Testis (tissue), 3 donors: ENCODE data around the gene PCYOX1L. TPM values are rescaled to one million over a fixed set of nuclear protein-coding genes. Genes with fewer than 3 reads are reported as not detected.

ENCODE experiments used
- DNase-seq: peaks from one replicate; pipeline ENCODE4 v3.0.0-alpha.2; 2019
- H3K27ac ChIP-seq, 2 donors: fragments of 200-600 bp; sonication (generic); one replicate each; pipeline ENCODE4 v1.5.1; 2019
- H3K27me3 ChIP-seq: fragments of 200-600 bp; sonication (generic); one replicate; pipeline ENCODE4 v1.5.1; 2019
- H3K36me3 ChIP-seq: fragments of 200-600 bp; sonication (generic); one replicate; pipeline ENCODE4 v1.5.1; 2017; ENCODE audit warnings: low read depth; ENCODE audit errors: missing control alignments
- H3K4me1 ChIP-seq: fragments of 200-600 bp; sonication (generic); one replicate; pipeline ENCODE4 v1.5.1; 2019
- H3K4me3 ChIP-seq, 2 donors: fragments of 200-600 bp; sonication (generic); one replicate each; pipeline ENCODE4 v1.5.1; 2017 to 2019
- H3K9me3 ChIP-seq: fragments of 200-600 bp; sonication (generic); one replicate; pipeline ENCODE4 v1.5.1; 2017
- CTCF ChIP-seq, 3 experiments: fragments of 450-650 bp in 2 of 3; fragments of 200-600 bp in 1 of 3; sonication (generic) in 1 of 3; IDR thresholded peaks; one replicate each; pipeline ENCODE4 v1.5.1; 2016 to 2019; ENCODE audit warnings: antibody characterized with exemption in 3 of 3, mild to moderate bottlenecking in 2 of 3, moderate library complexity in 1 of 3
- POLR2A ChIP-seq: fragments of 450-650 bp; IDR thresholded peaks from one replicate; pipeline ENCODE4 v1.6.1; 2017; ENCODE audit warnings: antibody characterized with exemption, mild to moderate bottlenecking, moderate library complexity
- WGBS, 2 donors: methylation state at CpG; one replicate each; pipeline ENCODE4 v1.1.5; 2018; 5-methylcytosine and 5-hydroxymethylcytosine counted together
- intact Hi-C: fragments of 100-400 bp; cut with DNase I; formaldehyde crosslinking; loops from one replicate; pipeline ENCODE4 v1.15.1; 2023; ENCODE audit warnings: low total_unique reads
- polyA plus RNA-seq: library from polyadenylated mRNA; stranded (reverse); fragments of 350-450 nt; fragmentation: Illumina TruSeq; extraction: RNeasy Lipid Tissue Mini Kit (QIAGEN cat#74804); gene quantifications from one replicate; pipeline ENCODE4 v1.2.3, GENCODE V29; 2014; ENCODE audit warnings: low read depth, low replicate concordance; ENCODE audit not compliant: insufficient read depth
- total RNA-seq, 2 donors: library from RNA; depleted of rRNA; stranded (reverse); fragments of >200 nt; gene quantifications; one replicate each; pipeline ENCODE4 v1.2.3, GENCODE V29; 2016

The PCYOX1L gene
- total and polyA plus RNA-seq, 3 donors from 2014 or later = 24.6 to 30.5 (median 29.9) TPM

DNA sequence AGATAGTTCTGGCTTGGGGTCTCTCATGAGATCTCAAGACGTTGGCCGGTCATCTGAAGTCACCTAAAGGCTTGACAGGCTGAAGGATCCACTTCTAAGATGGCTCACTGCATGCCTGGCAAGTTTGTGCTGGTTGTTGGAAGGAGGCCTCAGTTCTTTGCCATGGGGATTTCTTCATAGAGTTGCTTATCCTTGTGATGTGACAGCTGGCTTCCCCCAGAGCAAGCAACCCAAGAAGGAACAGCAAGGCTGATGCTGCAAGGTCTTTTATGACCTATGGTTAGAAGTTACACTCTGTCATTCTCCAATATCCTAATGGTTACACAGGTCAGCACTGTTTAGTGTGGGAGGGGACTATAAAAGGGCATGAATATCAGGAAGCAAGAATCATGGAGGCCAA is 33.2 kb upstream of the PCYOX1L start:
- Histone ChIP-seq H3K4me3 (no peak overlapping the region), H3K9me3 (no peaks in the 10 kb centered on the region), H3K27me3 (no peaks in the 10 kb centered on the region), H3K27ac (no peak overlapping the region), H3K4me1 (peaks cover 9% of the 10 kb centered on the region), H3K36me3 (no peaks in the 10 kb centered on the region)
- DNase-seq = no peak
- WGBS, 2 donors = 92 to 100% methylated on average over 2 of the region's 2 CpGs
- intact Hi-C loops = loop anchor here (10.0 kb wide), 1 partner anchor 230 kb away; the partner anchor contains the start of gene CSNK1A1
- TF ChIP-seq POLR2A (no peak), CTCF (IDR thresholded peaks at IDR 0.05) (no peak)

GRCh38 chr5:149325166-149325735 is 32.6 kb upstream of the PCYOX1L start:
- H3K4me1 ChIP-seq = peaks cover 9% of the 10 kb centered on the region
- no peaks in the 10 kb centered on the region for H3K9me3 ChIP-seq
- H3K27me3 ChIP-seq = no peaks in the 10 kb centered on the region
- H3K4me3 ChIP-seq = no peak overlapping the region
- intact Hi-C loops = loop anchor here (10.0 kb wide), 1 partner anchor 230 kb away; the partner anchor contains the start of gene CSNK1A1
- H3K27ac ChIP-seq = no peak overlapping the region
- TF ChIP-seq CTCF (IDR thresholded peaks at IDR 0.05) (no peak), POLR2A (no peak)
- no peaks in the 10 kb centered on the region for H3K36me3 ChIP-seq
- DNase-seq = no peak

DNA sequence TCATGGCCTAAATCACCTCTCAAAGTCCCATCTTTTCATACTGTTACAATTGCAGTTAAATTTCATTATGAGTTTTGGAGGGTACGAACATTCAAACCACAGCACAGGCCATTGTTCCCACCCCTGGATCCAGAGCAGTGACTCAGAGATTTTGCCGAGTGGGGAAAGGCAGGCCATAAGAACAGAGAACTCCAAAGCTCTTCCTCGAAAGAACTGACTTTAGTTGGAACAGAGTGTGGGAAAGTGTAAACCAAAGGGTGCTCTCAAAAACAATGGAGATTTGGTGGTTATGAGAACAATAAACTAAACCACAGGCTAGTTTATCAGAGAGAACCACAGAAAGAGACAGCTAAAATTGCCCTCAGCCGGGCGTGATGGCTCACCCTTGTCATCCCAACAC is 32.0 kb upstream of the PCYOX1L start:
- Histone ChIP-seq H3K27ac (no peak overlapping the region), H3K4me3 (no peak overlapping the region), H3K27me3 (no peaks in the 10 kb centered on the region), H3K4me1 (peaks cover 4% of the 10 kb centered on the region), H3K9me3 (no peaks in the 10 kb centered on the region), H3K36me3 (no peaks in the 10 kb centered on the region)
- intact Hi-C loops = loop anchor here (10.0 kb wide), 1 partner anchor 229 kb away; the partner anchor contains the start of gene CSNK1A1
- TF ChIP-seq POLR2A = no peak
- no peak for TF ChIP-seq CTCF (IDR thresholded peaks at IDR 0.05)
- 92 to 99% methylated on average over 5 of the region's 5 CpGs for WGBS, 2 donors
- no peak for DNase-seq

- H3K36me3 ChIP-seq = no peaks in the 10 kb centered on the region
- no peaks in the 10 kb centered on the region for H3K9me3 ChIP-seq
- H3K27ac ChIP-seq = no peak overlapping the region
- 85 to 86% methylated on average over 3 of the region's 3 CpGs for WGBS, 2 donors
- no peaks in the 10 kb centered on the region for H3K27me3 ChIP-seq
- intact Hi-C loops = loop anchor here (10.0 kb wide), 1 partner anchor 228 kb away; the partner anchor contains the start of gene CSNK1A1
- no peak for TF ChIP-seq POLR2A
- no peak for TF ChIP-seq CTCF (IDR thresholded peaks at IDR 0.05)
- H3K4me3 ChIP-seq = no peak overlapping the region
- no peaks in the 10 kb centered on the region for H3K4me1 ChIP-seq
- no peak for DNase-seq
These were observed 31.2 kb upstream of the PCYOX1L start for GRCh38 chr5:149326611-149327010.

- TF ChIP-seq CTCF (IDR thresholded peaks at IDR 0.05) (no peak), POLR2A (no peak)
- no peaks in the 10 kb centered on the region for H3K36me3 ChIP-seq
- H3K4me3 ChIP-seq = no peak overlapping the region
- H3K9me3 ChIP-seq = no peaks in the 10 kb centered on the region
- H3K27me3 ChIP-seq = no peaks in the 10 kb centered on the region
- H3K27ac ChIP-seq = no peak overlapping the region
- WGBS, 2 donors = 90 to 94% methylated on average over 5 of the region's 5 CpGs
- H3K4me1 ChIP-seq = no peaks in the 10 kb centered on the region
- DNase-seq = no peak
- intact Hi-C loops = loop anchor here (10.0 kb wide), 1 partner anchor 227 kb away; the partner anchor contains the start of gene CSNK1A1
These were observed 29.7 kb upstream of the PCYOX1L start for GRCh38 chr5:149328177-149328576.
